OCI-LY7 (cell line): ENCODE data around the gene PLIN1. TPM values are rescaled to one million over a fixed set of nuclear protein-coding genes. Genes with fewer than 3 reads are reported as not detected.

ENCODE experiments used
- BruUV-seq: library from RNA; stranded (reverse); fragments of 400-500 nt; replicated peaks from 2 replicates; lab custom pipeline; 2021; lab: Mats Ljungman, UMichigan
- CTCF ChIA-PET: fragments of 300-600 bp; sonication (Branson Sonifier 250); formaldehyde crosslinking; loops from one replicate; lab custom pipeline; 2022; ENCODE audit warnings: antibody characterized with exemption; ENCODE audit not compliant: unreplicated experiment; lab: Charles Lee
- POLR2A ChIA-PET: fragments of 300-600 bp; sonication (Branson Sonifier 250); formaldehyde crosslinking; loops from one replicate; lab custom pipeline; 2022; ENCODE audit warnings: antibody characterized with exemption; lab: Charles Lee
- DNase-seq: peaks from one replicate; pipeline ENCODE4 v3.0.0-alpha.2; 2015; ENCODE audit warnings: low spot score
- H2AFZ ChIP-seq: fragments of 200-600 bp; sonication (generic), shearing (Covaris generic); 2 replicates; pipeline ENCODE4 v1.6.1; 2014; ENCODE audit warnings: mild to moderate bottlenecking, antibody characterized with exemption, low read length, moderate library complexity
- H3K27ac ChIP-seq: fragments of 200-600 bp; sonication (generic); 2 replicates; pipeline ENCODE4 v1.5.1; 2014; ENCODE audit warnings: mixed run types, low read depth, mild to moderate bottlenecking, moderate library complexity, low read length, inconsistent platforms; ENCODE audit not compliant: poor library complexity, severe bottlenecking
- H3K36me3 ChIP-seq: fragments of 200-600 bp; sonication (generic); 2 replicates; pipeline ENCODE4 v1.6.1; 2014; ENCODE audit warnings: mild to moderate bottlenecking, antibody characterized with exemption, low read length, moderate library complexity, mixed read lengths; ENCODE audit not compliant: insufficient read depth
- H3K4me1 ChIP-seq: fragments of 200-600 bp; sonication (generic); 2 replicates; pipeline ENCODE4 v1.5.1; 2014; ENCODE audit warnings: mild to moderate bottlenecking, low read length; ENCODE audit not compliant: insufficient read depth, poor library complexity, severe bottlenecking
- H3K4me2 ChIP-seq: fragments of 200-600 bp; sonication (generic); 2 replicates; pipeline ENCODE4 v1.6.1; 2014; ENCODE audit warnings: mild to moderate bottlenecking, low read length
- H3K4me3 ChIP-seq: fragments of 200-600 bp; sonication (generic); 2 replicates; pipeline ENCODE4 v1.5.1; 2014; ENCODE audit warnings: mild to moderate bottlenecking, low read depth, low read length; ENCODE audit not compliant: poor library complexity, severe bottlenecking
- H3K79me2 ChIP-seq: fragments of 200-600 bp; sonication (generic); 2 replicates; pipeline ENCODE4 v1.6.1; 2016; ENCODE audit warnings: low read depth, mild to moderate bottlenecking, low read length, moderate library complexity, mixed read lengths; ENCODE audit not compliant: insufficient read depth
- H3K9me2 ChIP-seq: fragments of 200-600 bp; sonication (generic); 2 replicates; pipeline ENCODE4 v1.6.1; 2016; ENCODE audit warnings: mild to moderate bottlenecking, low read length, mixed read lengths; ENCODE audit not compliant: insufficient read depth
- H3K9me3 ChIP-seq: fragments of 200-600 bp; sonication (generic); 2 replicates; pipeline ENCODE4 v1.6.1; 2014; ENCODE audit warnings: mild to moderate bottlenecking, mixed run types, low read length, mixed read lengths
- H4K20me1 ChIP-seq: fragments of 200-600 bp; sonication (generic); 2 replicates; pipeline ENCODE4 v1.6.1; 2014; ENCODE audit warnings: mild to moderate bottlenecking, antibody characterized with exemption, low read length, moderate library complexity, mixed read lengths; ENCODE audit not compliant: insufficient read depth
- EZH2phosphoT487 ChIP-seq: fragments of 200-600 bp; sonication (generic); IDR thresholded peaks from 2 replicates; pipeline ENCODE4 v1.6.1; 2018; ENCODE audit warnings: low read depth, borderline replicate concordance, mild to moderate bottlenecking, mixed run types, antibody characterized with exemption, low read length, moderate library complexity, mixed read lengths
- intact Hi-C: fragments of 100-400 bp; cut with micrococcal nuclease; formaldehyde crosslinking; loops from one replicate; pipeline ENCODE4 v1.10.0; 2022; ENCODE audit not compliant: unreplicated experiment
- total RNA-seq, 2 experiments: library from RNA; depleted of rRNA in 1 of 2; stranded (reverse); fragments of >200 nt in 1 of 2; shearing (Covaris generic) in 1 of 2; gene quantifications; 2 replicates each; pipeline ENCODE4 v1.2.3, GENCODE V29; 2014 to 2022
- TF ChIP-seq, protein P1 (sequence below): fragments of 200-600 bp; sonication (generic); conservative IDR thresholded peaks from 2 replicates; pipeline ENCODE4 v1.5.1; 2014; ENCODE audit warnings: mild to moderate bottlenecking, antibody characterized with exemption, low read length, moderate library complexity, mixed read lengths

PLIN1 gene
- total RNA-seq, 2 experiments from 2014 or later, result 0.19 TPM; not detected in 1

DNA sequence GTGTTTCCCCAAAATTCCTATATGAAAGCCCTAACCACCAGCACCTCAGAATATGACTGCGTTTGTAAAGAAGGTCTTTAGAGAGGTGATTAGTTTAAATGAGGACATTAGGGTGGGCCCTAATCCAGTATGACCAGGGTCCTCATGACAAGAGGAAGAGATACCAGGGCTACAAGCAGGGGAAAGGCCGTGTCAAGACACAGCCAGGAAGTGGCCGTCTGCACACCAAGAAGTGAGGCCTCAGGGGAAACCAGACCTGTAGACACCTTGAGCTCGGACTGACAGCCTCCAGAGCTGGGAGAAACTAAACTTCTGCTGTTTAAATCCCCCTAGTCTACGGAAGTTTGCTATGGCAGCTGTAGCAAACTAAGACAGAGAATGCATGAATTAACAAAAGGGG is 38.1 kb downstream of the PLIN1 start:
- Histone ChIP-seq H3K36me3 (no peaks in the 10 kb centered on the region), H3K27ac (no peak overlapping the region), H2AFZ (no peak overlapping the region), H3K4me2 (no peak overlapping the region), H3K9me2 (no peaks in the 10 kb centered on the region), H4K20me1 (no peaks in the 10 kb centered on the region), H3K79me2 (no peaks in the 10 kb centered on the region), H3K4me1 (no peaks in the 10 kb centered on the region), H3K4me3 (no peak overlapping the region), H3K9me3 (no peaks in the 10 kb centered on the region)
- intact Hi-C loops, result no loop called here
- no peak for DNase-seq
- CTCF ChIA-PET, result no interaction called here
- no TSS peak for BruUV-seq
- TF ChIP-seq, protein P1, sequence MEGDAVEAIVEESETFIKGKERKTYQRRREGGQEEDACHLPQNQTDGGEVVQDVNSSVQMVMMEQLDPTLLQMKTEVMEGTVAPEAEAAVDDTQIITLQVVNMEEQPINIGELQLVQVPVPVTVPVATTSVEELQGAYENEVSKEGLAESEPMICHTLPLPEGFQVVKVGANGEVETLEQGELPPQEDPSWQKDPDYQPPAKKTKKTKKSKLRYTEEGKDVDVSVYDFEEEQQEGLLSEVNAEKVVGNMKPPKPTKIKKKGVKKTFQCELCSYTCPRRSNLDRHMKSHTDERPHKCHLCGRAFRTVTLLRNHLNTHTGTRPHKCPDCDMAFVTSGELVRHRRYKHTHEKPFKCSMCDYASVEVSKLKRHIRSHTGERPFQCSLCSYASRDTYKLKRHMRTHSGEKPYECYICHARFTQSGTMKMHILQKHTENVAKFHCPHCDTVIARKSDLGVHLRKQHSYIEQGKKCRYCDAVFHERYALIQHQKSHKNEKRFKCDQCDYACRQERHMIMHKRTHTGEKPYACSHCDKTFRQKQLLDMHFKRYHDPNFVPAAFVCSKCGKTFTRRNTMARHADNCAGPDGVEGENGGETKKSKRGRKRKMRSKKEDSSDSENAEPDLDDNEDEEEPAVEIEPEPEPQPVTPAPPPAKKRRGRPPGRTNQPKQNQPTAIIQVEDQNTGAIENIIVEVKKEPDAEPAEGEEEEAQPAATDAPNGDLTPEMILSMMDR, result no peak
- no peak for TF ChIP-seq EZH2phosphoT487
- POLR2A ChIA-PET, result no interaction called here

- H2AFZ ChIP-seq, result no peak overlapping the region
- H3K9me2 ChIP-seq, result no peaks in the 10 kb centered on the region
- no TSS peak for BruUV-seq
- intact Hi-C loops, result no loop called here
- H3K27ac ChIP-seq, result no peak overlapping the region
- no peak overlapping the region for H3K4me2 ChIP-seq
- H3K36me3 ChIP-seq, result no peaks in the 10 kb centered on the region
- no peaks in the 10 kb centered on the region for H3K79me2 ChIP-seq
- no peaks in the 10 kb centered on the region for H3K4me1 ChIP-seq
- no peak overlapping the region for H3K4me3 ChIP-seq
- H3K9me3 ChIP-seq, result no peaks in the 10 kb centered on the region
- POLR2A ChIA-PET, result interaction anchor here (1.0 kb wide), 1 partner anchor 13 kb away, joined by 3 read pairs; no protein-coding TSS in a partner anchor
- TF ChIP-seq, protein P1, result no peak
- no peak for TF ChIP-seq EZH2phosphoT487
- CTCF ChIA-PET, result no interaction called here
- H4K20me1 ChIP-seq, result no peaks in the 10 kb centered on the region
- no peak for DNase-seq
These were observed 38.9 kb downstream of the PLIN1 start for GRCh38 chr15:89640245-89640644.

- intact Hi-C loops, result no loop called here
- Histone ChIP-seq H3K36me3 (peaks cover 39% of the 10 kb centered on the region), H3K79me2 (no peaks in the 10 kb centered on the region), H3K27ac (no peak overlapping the region), H4K20me1 (no peaks in the 10 kb centered on the region), H3K4me1 (no peaks in the 10 kb centered on the region), H3K4me3 (no peak overlapping the region), H3K9me3 (no peaks in the 10 kb centered on the region), H3K9me2 (no peaks in the 10 kb centered on the region), H3K4me2 (no peak overlapping the region), H2AFZ (no peak overlapping the region)
- BruUV-seq, result no TSS peak
- ChIA-PET CTCF (no interaction called here), POLR2A (no interaction called here)
- DNase-seq, result no peak
- TF ChIP-seq, protein P1, result no peak
These were observed 45.6 kb downstream of the PLIN1 start for GRCh38 chr15:89633585-89633984.
